OCI-LY1 (cell line): ENCODE data around the gene NR2F1-AS1.

Source experiments
- H2AFZ ChIP-seq: fragments of 200-600 bp; sonication (generic), shearing (Covaris generic); 2 replicates; pipeline ENCODE4 v1.6.0; 2014; ENCODE audit warnings: antibody characterized with exemption, mild to moderate bottlenecking, low read length
- H3F3A ChIP-seq: fragments of 200-600 bp; sonication (generic), shearing (Covaris generic); 2 replicates; pipeline ENCODE4 v1.6.0; 2014; ENCODE audit warnings: mild to moderate bottlenecking, antibody characterized with exemption, low read length, moderate library complexity; ENCODE audit not compliant: insufficient read depth
- H3K27ac ChIP-seq: fragments of 200-600 bp; sonication (generic); 2 replicates; pipeline ENCODE4 v1.5.1; 2014; ENCODE audit warnings: low read length, mixed run types, mild to moderate bottlenecking, low read depth; ENCODE audit not compliant: poor library complexity, severe bottlenecking
- H3K27me3 ChIP-seq: fragments of 200-600 bp; sonication (generic); 2 replicates; pipeline ENCODE4 v1.6.0; 2014; ENCODE audit warnings: antibody characterized with exemption, mild to moderate bottlenecking, low read length, moderate library complexity; ENCODE audit not compliant: insufficient read depth
- H3K36me3 ChIP-seq: fragments of 200-600 bp; sonication (generic); 2 replicates; pipeline ENCODE4 v1.6.1; 2014; ENCODE audit warnings: mild to moderate bottlenecking, antibody characterized with exemption, low read length, moderate library complexity, mixed read lengths; ENCODE audit not compliant: insufficient read depth
- H3K4me1 ChIP-seq: fragments of 200-600 bp; sonication (generic); 2 replicates; pipeline ENCODE4 v1.5.1; 2014; ENCODE audit warnings: mild to moderate bottlenecking, low read length, moderate library complexity; ENCODE audit not compliant: insufficient read depth, severe bottlenecking
- H3K4me2 ChIP-seq: fragments of 200-600 bp; sonication (generic), shearing (Covaris generic); 2 replicates; pipeline ENCODE4 v1.6.1; 2014; ENCODE audit warnings: low read length
- H3K4me3 ChIP-seq: fragments of 200-600 bp; sonication (generic); 2 replicates; pipeline ENCODE4 v1.5.1; 2014; ENCODE audit warnings: low read length, low read depth, mild to moderate bottlenecking, mixed read lengths; ENCODE audit not compliant: poor library complexity, severe bottlenecking
- H3K79me2 ChIP-seq: fragments of 200-600 bp; shearing (Covaris generic); 2 replicates; pipeline ENCODE4 v1.6.1; 2016; ENCODE audit warnings: mixed run types, low read length, mixed read lengths; ENCODE audit not compliant: insufficient read depth
- H3K9ac ChIP-seq: fragments of 200-600 bp; sonication (generic), shearing (Covaris generic); 2 replicates; pipeline ENCODE4 v1.6.1; 2014; ENCODE audit warnings: mild to moderate bottlenecking, low read length, mixed read lengths
- H3K9me2 ChIP-seq: fragments of 200-600 bp; sonication (generic), shearing (Covaris generic); 2 replicates; pipeline ENCODE4 v1.6.1; 2014; ENCODE audit warnings: low read depth, mild to moderate bottlenecking, low read length, mixed read lengths
- H3K9me3 ChIP-seq: fragments of 200-600 bp; shearing (Covaris generic); 2 replicates; pipeline ENCODE4 v1.6.1; 2014; ENCODE audit warnings: low read length, mixed read lengths
- H4K20me1 ChIP-seq: fragments of 200-600 bp; sonication (generic), shearing (Covaris generic); 2 replicates; pipeline ENCODE4 v1.6.0; 2016; ENCODE audit warnings: mild to moderate bottlenecking, low read length; ENCODE audit not compliant: insufficient read depth
- EZH2 ChIP-seq: fragments of 200-600 bp; sonication (generic), shearing (Covaris generic); IDR thresholded peaks from 2 replicates; pipeline ENCODE4 v1.8.0; 2017; ENCODE audit warnings: borderline replicate concordance, mixed run types, mild to moderate bottlenecking, antibody characterized with exemption, low read length, moderate library complexity, mixed read lengths
- TF ChIP-seq, protein P1 (sequence below): fragments of 200-600 bp; sonication (generic), shearing (Covaris generic); IDR thresholded peaks from 2 replicates; pipeline ENCODE4 v1.5.1; 2017; ENCODE audit warnings: mild to moderate bottlenecking, antibody characterized with exemption, low read length, moderate library complexity, mixed read lengths

The NR2F1-AS1 gene

DNA sequence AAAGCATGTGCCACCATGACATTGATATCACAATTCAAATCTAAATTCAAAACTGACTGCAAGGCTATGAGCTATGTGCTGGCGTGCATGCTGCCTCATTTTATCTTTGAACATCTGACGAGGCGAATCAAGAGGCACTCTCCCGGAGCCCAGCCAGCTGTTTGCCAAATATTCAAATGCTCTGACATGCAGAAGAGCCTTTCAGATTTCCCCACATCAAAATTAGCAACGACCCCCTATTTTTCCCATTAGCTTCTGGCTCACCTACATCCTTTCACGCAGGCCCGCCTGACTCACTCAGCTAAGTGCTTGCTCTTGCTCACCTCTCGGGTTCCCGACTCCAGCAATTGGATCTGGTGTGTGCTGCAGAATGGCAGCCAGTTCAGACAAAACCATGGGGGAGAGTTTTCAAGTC is 159.0 kb downstream of the NR2F1-AS1 start:
- Histone ChIP-seq H3K9ac (no peak overlapping the region), H3K79me2 (no peaks in the 10 kb centered on the region), H3K4me2 (no peak overlapping the region)

DNA sequence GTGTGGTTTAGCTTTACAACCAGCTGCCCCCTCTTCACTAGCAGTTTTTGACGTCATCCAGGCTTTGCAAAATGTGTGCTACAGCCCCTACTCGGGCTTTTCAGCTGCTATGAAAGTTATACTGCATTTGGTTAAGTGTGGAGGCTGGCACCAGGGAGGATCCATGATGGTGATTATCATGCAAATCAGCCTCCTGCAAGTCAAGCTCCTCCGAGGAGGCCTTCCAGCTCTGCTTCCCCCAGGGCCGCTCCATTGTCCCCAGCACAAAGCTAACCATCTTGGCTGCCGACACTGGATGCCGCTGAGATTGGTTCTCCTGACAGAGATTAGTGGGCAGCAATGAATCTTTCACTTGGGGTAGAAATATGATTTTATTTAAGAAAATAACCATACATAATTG is 159.6 kb downstream of the NR2F1-AS1 start:
- Histone ChIP-seq H3F3A (no peaks in the 10 kb centered on the region), H4K20me1 (no peaks in the 10 kb centered on the region), H2AFZ (no peak overlapping the region), H3K27me3 (no peaks in the 10 kb centered on the region), H3K36me3 (no peaks in the 10 kb centered on the region), H3K27ac (no peak overlapping the region), H3K79me2 (no peaks in the 10 kb centered on the region), H3K4me1 (no peaks in the 10 kb centered on the region), H3K9me2 (no peaks in the 10 kb centered on the region), H3K9ac (no peak overlapping the region), H3K4me2 (no peak overlapping the region), H3K9me3 (no peaks in the 10 kb centered on the region), H3K4me3 (no peak overlapping the region)
- TF ChIP-seq, protein P1, sequence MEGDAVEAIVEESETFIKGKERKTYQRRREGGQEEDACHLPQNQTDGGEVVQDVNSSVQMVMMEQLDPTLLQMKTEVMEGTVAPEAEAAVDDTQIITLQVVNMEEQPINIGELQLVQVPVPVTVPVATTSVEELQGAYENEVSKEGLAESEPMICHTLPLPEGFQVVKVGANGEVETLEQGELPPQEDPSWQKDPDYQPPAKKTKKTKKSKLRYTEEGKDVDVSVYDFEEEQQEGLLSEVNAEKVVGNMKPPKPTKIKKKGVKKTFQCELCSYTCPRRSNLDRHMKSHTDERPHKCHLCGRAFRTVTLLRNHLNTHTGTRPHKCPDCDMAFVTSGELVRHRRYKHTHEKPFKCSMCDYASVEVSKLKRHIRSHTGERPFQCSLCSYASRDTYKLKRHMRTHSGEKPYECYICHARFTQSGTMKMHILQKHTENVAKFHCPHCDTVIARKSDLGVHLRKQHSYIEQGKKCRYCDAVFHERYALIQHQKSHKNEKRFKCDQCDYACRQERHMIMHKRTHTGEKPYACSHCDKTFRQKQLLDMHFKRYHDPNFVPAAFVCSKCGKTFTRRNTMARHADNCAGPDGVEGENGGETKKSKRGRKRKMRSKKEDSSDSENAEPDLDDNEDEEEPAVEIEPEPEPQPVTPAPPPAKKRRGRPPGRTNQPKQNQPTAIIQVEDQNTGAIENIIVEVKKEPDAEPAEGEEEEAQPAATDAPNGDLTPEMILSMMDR = no peak
- TF ChIP-seq EZH2 = no peak

More for the DNA sequence above, 159.0 kb downstream of the NR2F1-AS1 start:
- H3K27me3 ChIP-seq = no peaks in the 10 kb centered on the region
- H3K4me3 ChIP-seq = no peak overlapping the region
- no peaks in the 10 kb centered on the region for H3K4me1 ChIP-seq
- no peaks in the 10 kb centered on the region for H4K20me1 ChIP-seq
- H3K36me3 ChIP-seq = no peaks in the 10 kb centered on the region
- H3K9me2 ChIP-seq = no peaks in the 10 kb centered on the region
- H3F3A ChIP-seq = no peaks in the 10 kb centered on the region
- no peak for TF ChIP-seq EZH2
- TF ChIP-seq, protein P1 = no peak
- no peak overlapping the region for H3K27ac ChIP-seq
- H2AFZ ChIP-seq = no peak overlapping the region
- H3K9me3 ChIP-seq = no peaks in the 10 kb centered on the region

DNA sequence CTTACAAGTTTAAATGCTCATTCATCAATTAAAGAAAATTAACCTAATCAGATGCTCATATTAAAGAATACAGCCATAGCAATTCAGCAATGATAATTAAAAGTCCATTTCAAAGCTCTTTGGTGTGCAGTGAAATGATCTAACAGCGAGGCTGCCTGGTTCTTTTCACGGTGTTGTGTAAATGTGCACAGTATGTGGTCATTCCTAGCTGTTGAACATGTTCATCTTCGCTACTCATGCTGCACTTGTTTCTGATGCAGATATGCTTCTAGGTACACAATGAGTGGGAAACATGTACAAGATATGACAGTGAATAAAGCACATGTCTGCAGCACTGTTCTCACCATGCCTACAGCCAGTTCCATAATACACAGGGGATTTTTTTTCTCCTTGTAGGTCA is 163.5 kb downstream of the NR2F1-AS1 start:
- Histone ChIP-seq H3K27me3 (no peaks in the 10 kb centered on the region), H3K9ac (no peak overlapping the region), H4K20me1 (no peaks in the 10 kb centered on the region), H3K9me3 (no peaks in the 10 kb centered on the region), H2AFZ (no peak overlapping the region), H3K79me2 (no peaks in the 10 kb centered on the region), H3K4me2 (no peak overlapping the region), H3K9me2 (no peaks in the 10 kb centered on the region), H3K4me3 (no peak overlapping the region), H3K27ac (no peak overlapping the region), H3K36me3 (no peaks in the 10 kb centered on the region), H3F3A (no peaks in the 10 kb centered on the region), H3K4me1 (no peaks in the 10 kb centered on the region)
- no peak for TF ChIP-seq EZH2
- TF ChIP-seq, protein P1 = no peak
